Body of pancreas (tissue), 4 donors: ENCODE data around the gene E2F6. TPM values are rescaled to one million over a fixed set of nuclear protein-coding genes. Genes with fewer than 3 reads are reported as not detected.
"Not testable (repeated sequence)": the region's sequence is repeated elsewhere in the genome, so short reads cannot be mapped to it uniquely, and the experiment has no call there.

Experiments used
- ATAC-seq: fragments of 150-250 bp; one replicate; pipeline ENCODE4 v1.9.1; 2016
- DNase-seq, 4 donors: peaks; one replicate each; pipeline ENCODE4 v3.0.0-alpha.2; 2019
- H3K27ac ChIP-seq, 4 donors: fragments of 200-600 bp; sonication (generic); 1 replicate in 3 of 4; 2 replicates in 1 of 4; pipeline versions ENCODE4 v1.5.1 to v1.6.1; 2016 to 2019; ENCODE audit warnings: mild to moderate bottlenecking in 1 of 4, mixed read lengths in 1 of 4, moderate library complexity in 1 of 4
- H3K27me3 ChIP-seq, 2 donors: fragments of 200-600 bp; sonication (generic); one replicate each; pipeline ENCODE4 v1.6.0; 2016; ENCODE audit warnings: mild to moderate bottlenecking in 1 of 2
- H3K36me3 ChIP-seq, 2 donors: fragments of 200-600 bp; sonication (generic); replicated peaks in 1 of 2; 2 replicates each; pipeline ENCODE4 v1.5.1; 2016; ENCODE audit warnings: low read depth in 2 of 2; ENCODE audit not compliant: insufficient read depth in 1 of 2
- H3K4me1 ChIP-seq: fragments of 200-600 bp; sonication (generic); one replicate; pipeline ENCODE4 v1.6.0; 2016
- H3K4me3 ChIP-seq, 2 donors: fragments of 200-600 bp; sonication (generic); 1 replicate in 1 of 2; 2 replicates in 1 of 2; pipeline ENCODE4 v1.5.1; 2016 to 2019
- H3K9me3 ChIP-seq, 3 donors: fragments of 200-600 bp; sonication (generic); 1 replicate in 2 of 3; 2 replicates in 1 of 3; pipeline ENCODE4 v1.5.1; 2016
- POLR2A ChIP-seq, 3 donors: fragments of 450-650 bp; IDR thresholded peaks; one replicate each; pipeline ENCODE4 v1.6.1; 2016; ENCODE audit warnings: antibody characterized with exemption in 3 of 3, mild to moderate bottlenecking in 2 of 3
- WGBS, 2 donors: methylation state at CpG; one replicate each; pipeline ENCODE4 v1.1.5; 2017; 5-methylcytosine and 5-hydroxymethylcytosine counted together
- intact Hi-C: fragments of 100-400 bp; cut with DNase I; formaldehyde crosslinking; loops from one replicate; pipeline ENCODE4 v1.15.1; 2023
- total RNA-seq, 2 donors: library from RNA; depleted of rRNA; stranded (reverse); fragments of >200 nt; gene quantifications; one replicate each; pipeline ENCODE4 v1.1.0, GENCODE V29; 2016
- TF ChIP-seq, protein P1 (sequence below), 7 experiments: fragments of 450-650 bp in 4 of 7; fragments of 200-600 bp in 3 of 7; sonication (generic) in 3 of 7; IDR thresholded peaks; one replicate each; pipeline ENCODE4 v1.5.1; 2016 to 2019; ENCODE audit warnings: antibody characterized with exemption in 7 of 7

Gene E2F6
- total RNA-seq, 2 donors from 2014 or later = 9.2 to 13.2 TPM

GRCh38 chr2:11405599-11406266 is 60.2 kb downstream of the E2F6 start:
- WGBS, 2 donors = 52 to 58% methylated on average over 5 of the region's 5 CpGs

GRCh38 chr2:11405074-11405406 is 60.9 kb downstream of the E2F6 start:
- H3K4me1 ChIP-seq, H3K36me3 ChIP-seq, ATAC-seq, H3K27ac ChIP-seq, H3K9me3 ChIP-seq, H3K4me3 ChIP-seq, intact Hi-C loops, H3K27me3 ChIP-seq, DNase-seq: not testable (repeated sequence)
- WGBS, 2 donors = 83 to 91% methylated on average over 6 to 8 of the region's 8 CpGs

More at GRCh38 chr2:11405599-11406266, 60.2 kb downstream of the E2F6 start:
- Histone ChIP-seq H3K27ac (peak overlapping the region in 2 of 4 donors; percentile 19 to 32), H3K9me3 (no peaks in the 10 kb centered on the region), H3K36me3 (no peaks in the 10 kb centered on the region), H3K27me3 (no peaks in the 10 kb centered on the region), H3K4me3 (no peak overlapping the region), H3K4me1 (no peaks in the 10 kb centered on the region)
- TF ChIP-seq POLR2A (IDR thresholded peaks at IDR 0.05) = no peak
- TF ChIP-seq, protein P1, sequence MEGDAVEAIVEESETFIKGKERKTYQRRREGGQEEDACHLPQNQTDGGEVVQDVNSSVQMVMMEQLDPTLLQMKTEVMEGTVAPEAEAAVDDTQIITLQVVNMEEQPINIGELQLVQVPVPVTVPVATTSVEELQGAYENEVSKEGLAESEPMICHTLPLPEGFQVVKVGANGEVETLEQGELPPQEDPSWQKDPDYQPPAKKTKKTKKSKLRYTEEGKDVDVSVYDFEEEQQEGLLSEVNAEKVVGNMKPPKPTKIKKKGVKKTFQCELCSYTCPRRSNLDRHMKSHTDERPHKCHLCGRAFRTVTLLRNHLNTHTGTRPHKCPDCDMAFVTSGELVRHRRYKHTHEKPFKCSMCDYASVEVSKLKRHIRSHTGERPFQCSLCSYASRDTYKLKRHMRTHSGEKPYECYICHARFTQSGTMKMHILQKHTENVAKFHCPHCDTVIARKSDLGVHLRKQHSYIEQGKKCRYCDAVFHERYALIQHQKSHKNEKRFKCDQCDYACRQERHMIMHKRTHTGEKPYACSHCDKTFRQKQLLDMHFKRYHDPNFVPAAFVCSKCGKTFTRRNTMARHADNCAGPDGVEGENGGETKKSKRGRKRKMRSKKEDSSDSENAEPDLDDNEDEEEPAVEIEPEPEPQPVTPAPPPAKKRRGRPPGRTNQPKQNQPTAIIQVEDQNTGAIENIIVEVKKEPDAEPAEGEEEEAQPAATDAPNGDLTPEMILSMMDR (IDR thresholded peaks at IDR 0.05) = no peak
- intact Hi-C loops = no loop called here
- ATAC-seq (no peak), DNase-seq (no peak)

GRCh38 chr2:11404376-11405073 is 61.4 kb downstream of the E2F6 start:
- Histone ChIP-seq H3K4me3 (no peak overlapping the region), H3K9me3 (no peaks in the 10 kb centered on the region), H3K27me3 (no peaks in the 10 kb centered on the region), H3K36me3 (no peaks in the 10 kb centered on the region), H3K4me1 (no peaks in the 10 kb centered on the region), H3K27ac (no peak overlapping the region)
- WGBS, 2 donors = 59 to 78% methylated on average over 4 to 7 of the region's 7 CpGs
- DNase-seq (no peak), ATAC-seq (no peak)
- intact Hi-C loops = no loop called here
- TF ChIP-seq, protein P1 (IDR thresholded peaks at IDR 0.05) = no peak
- TF ChIP-seq POLR2A (IDR thresholded peaks at IDR 0.05) = no peak

DNA sequence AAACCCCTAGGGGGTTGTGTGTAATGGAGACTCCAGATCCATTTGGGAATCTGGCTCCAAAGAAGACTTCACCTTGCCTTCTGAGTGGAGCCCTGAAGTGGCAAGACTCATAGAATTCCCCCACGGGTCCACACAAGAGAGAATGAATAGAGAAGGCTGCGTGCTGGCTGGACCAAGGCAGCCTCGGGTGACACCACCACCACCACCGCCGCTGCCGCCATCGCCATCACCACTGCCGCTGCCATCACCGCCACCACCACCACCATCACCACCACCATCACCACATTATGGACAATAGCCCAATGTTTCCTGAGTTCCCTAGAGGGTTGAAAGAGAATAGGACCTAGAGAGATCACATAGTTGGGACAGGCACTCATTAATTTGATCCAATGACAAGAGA is 63.5 kb downstream of the E2F6 start:
- ATAC-seq (no peak), DNase-seq (no peak)
- no peaks in the 10 kb centered on the region for H3K9me3 ChIP-seq
- no peaks in the 10 kb centered on the region for H3K4me1 ChIP-seq
- 94 to 96% methylated on average over 9 of the region's 9 CpGs for WGBS, 2 donors
- no peaks in the 10 kb centered on the region for H3K27me3 ChIP-seq
- intact Hi-C loops = no loop called here
- TF ChIP-seq POLR2A (IDR thresholded peaks at IDR 0.05) = no peak
- TF ChIP-seq, protein P1 (IDR thresholded peaks at IDR 0.05) = no peak
- H3K4me3 ChIP-seq = no peak overlapping the region
- no peaks in the 10 kb centered on the region for H3K36me3 ChIP-seq
- no peak overlapping the region for H3K27ac ChIP-seq

DNA sequence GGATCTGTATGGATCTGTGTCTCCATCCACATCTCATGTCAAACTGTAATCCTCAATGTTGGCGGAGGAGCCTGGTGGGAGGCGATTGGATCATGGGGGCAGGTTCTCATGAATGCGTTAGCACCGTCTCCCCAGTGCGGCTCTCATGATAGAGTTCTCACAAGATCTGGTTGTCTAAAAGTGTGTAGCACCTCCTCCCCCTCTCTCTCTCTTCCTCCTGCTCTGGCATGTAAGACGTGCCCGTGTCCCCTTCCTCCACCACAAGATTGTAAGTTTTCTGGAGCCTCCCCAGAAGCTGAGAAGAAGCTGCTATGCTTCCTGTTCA is 66.6 kb downstream of the E2F6 start:
- DNase-seq (no peak), ATAC-seq (no peak)
- H3K4me3 ChIP-seq = no peak overlapping the region
- WGBS, 2 donors = 90 to 95% methylated on average over 7 of the region's 7 CpGs
- no peaks in the 10 kb centered on the region for H3K27me3 ChIP-seq
- H3K27ac ChIP-seq = no peak overlapping the region
- no peak for TF ChIP-seq POLR2A (IDR thresholded peaks at IDR 0.05)
- TF ChIP-seq, protein P1 (IDR thresholded peaks at IDR 0.05) = no peak
- intact Hi-C loops = no loop called here
- H3K4me1 ChIP-seq = no peaks in the 10 kb centered on the region
- H3K36me3 ChIP-seq = no peaks in the 10 kb centered on the region
- H3K9me3 ChIP-seq = no peaks in the 10 kb centered on the region
